HEK293 (cell line): ENCODE data around the gene DSP.
A peak's percentile ranks its signal among the peaks of the same experiment; 100 is the strongest.

Experiments used
- CTCF ChIA-PET: fragments of 350-600 bp; formaldehyde crosslinking; extraction: SDS; loops from one replicate; lab custom pipeline; 2021; ENCODE audit warnings: antibody characterized with exemption; lab: Yijun Ruan, JAX
- POLR2A ChIA-PET: fragments of 300-600 bp; formaldehyde crosslinking; extraction: SDS; loops from one replicate; lab custom pipeline; 2020; ENCODE audit warnings: antibody characterized with exemption, inconsistent platforms; lab: Yijun Ruan, JAX
- H3K27ac ChIP-seq: fragments of 200-500 bp; sonication (Bioruptor generic); 2 replicates; pipeline ENCODE4 v1.5.1; 2014; ENCODE audit warnings: low read depth, low read length, control low read depth, inconsistent platforms; ENCODE audit errors: extremely low read depth
- H3K36me3 ChIP-seq, 2 experiments: fragments of 200-500 bp in 1 of 2; sonication (Bioruptor generic) in 1 of 2; 1 replicate in 1 of 2; 2 replicates in 1 of 2; pipeline ENCODE4 v1.5.1; 2014 to 2017; ENCODE audit warnings: inconsistent platforms in 2 of 2, low read length in 2 of 2; ENCODE audit not compliant: control insufficient read depth in 2 of 2, insufficient read depth in 1 of 2
- H3K4me1 ChIP-seq: fragments of 200-500 bp; sonication (Bioruptor generic); 2 replicates; pipeline ENCODE4 v1.5.1; 2014; ENCODE audit warnings: mild to moderate bottlenecking, low read length, inconsistent platforms; ENCODE audit not compliant: control insufficient read depth, insufficient read depth
- H3K4me3 ChIP-seq: 2 replicates; pipeline ENCODE4 v1.5.1; 2011; ENCODE audit warnings: low read depth, mild to moderate bottlenecking, control low read depth, low read length, moderate library complexity
- H3K9me3 ChIP-seq: fragments of 200-500 bp; sonication (Bioruptor generic); 2 replicates; pipeline ENCODE4 v1.5.1; 2014; ENCODE audit warnings: low read depth, low read length, inconsistent platforms; ENCODE audit not compliant: control insufficient read depth, insufficient read depth
- KLF1 ChIP-seq: fragments of 450-650 bp; formaldehyde crosslinking; IDR thresholded peaks from 2 replicates; pipeline ENCODE4 v1.5.1; 2016; ENCODE audit warnings: missing biosample characterization, missing genetic modification characterization
- PRDM1 ChIP-seq: fragments of 450-650 bp; formaldehyde crosslinking; IDR thresholded peaks from 2 replicates; pipeline ENCODE4; 2016; ENCODE audit warnings: missing biosample characterization, missing genetic modification characterization
- PRDM4 ChIP-seq: fragments of 450-650 bp; formaldehyde crosslinking; IDR thresholded peaks from 2 replicates; pipeline ENCODE4 v1.5.1; 2017; ENCODE audit warnings: missing biosample characterization, missing genetic modification characterization
- SP7 ChIP-seq: fragments of 450-650 bp; formaldehyde crosslinking; IDR thresholded peaks from 2 replicates; pipeline ENCODE4 v1.5.1; 2016; ENCODE audit warnings: missing biosample characterization, missing genetic modification characterization
- WT1 ChIP-seq: fragments of 450-650 bp; formaldehyde crosslinking; IDR thresholded peaks from 2 replicates; pipeline ENCODE4 v1.5.1; 2016; ENCODE audit warnings: missing biosample characterization, missing genetic modification characterization
- ZBTB17 ChIP-seq: fragments of 450-650 bp; formaldehyde crosslinking; IDR thresholded peaks from 2 replicates; pipeline ENCODE4 v1.5.1; 2016; ENCODE audit warnings: missing biosample characterization, missing genetic modification characterization
- ZEB2 ChIP-seq: fragments of 450-650 bp; formaldehyde crosslinking; IDR thresholded peaks from 2 replicates; pipeline ENCODE4 v1.5.1; 2016; ENCODE audit warnings: missing biosample characterization, missing genetic modification characterization
- ZNF214 ChIP-seq: fragments of 450-650 bp; formaldehyde crosslinking; IDR thresholded peaks from 2 replicates; pipeline ENCODE4 v1.5.1; 2017; ENCODE audit warnings: missing biosample characterization, mild to moderate bottlenecking, missing genetic modification characterization, borderline replicate concordance
- ZNF335 ChIP-seq: fragments of 450-650 bp; formaldehyde crosslinking; conservative IDR thresholded peaks from 2 replicates; pipeline ENCODE4 v1.5.1; 2016; ENCODE audit warnings: missing biosample characterization, missing genetic modification characterization
- ZNF366 ChIP-seq: fragments of 450-650 bp; formaldehyde crosslinking; conservative IDR thresholded peaks from 2 replicates; pipeline ENCODE4 v1.5.1; 2016; ENCODE audit warnings: missing biosample characterization, missing genetic modification characterization
- ZNF549 ChIP-seq: fragments of 450-650 bp; IDR thresholded peaks from 2 replicates; pipeline ENCODE4 v1.5.1; 2018; ENCODE audit warnings: missing biosample characterization, missing genetic modification characterization, mild to moderate bottlenecking, inconsistent platforms, moderate library complexity
- ZNF585B ChIP-seq: fragments of 450-650 bp; formaldehyde crosslinking; IDR thresholded peaks from 2 replicates; pipeline ENCODE4 v1.5.1; 2016; ENCODE audit warnings: missing biosample characterization, missing genetic modification characterization
- ZNF596 ChIP-seq: fragments of 450-650 bp; IDR thresholded peaks from 2 replicates; pipeline ENCODE4 v1.5.0; 2018; ENCODE audit warnings: missing biosample characterization, mild to moderate bottlenecking, missing genetic modification characterization, moderate library complexity
- ZNF600 ChIP-seq: fragments of 450-650 bp; formaldehyde crosslinking; IDR thresholded peaks from 2 replicates; pipeline ENCODE4 v1.5.1; 2016; ENCODE audit warnings: missing biosample characterization, missing genetic modification characterization
- ZNF629 ChIP-seq: fragments of 450-650 bp; formaldehyde crosslinking; IDR thresholded peaks from 2 replicates; pipeline ENCODE4 v1.5.1; 2017; ENCODE audit warnings: missing biosample characterization, missing genetic modification characterization
- ZNF843 ChIP-seq: fragments of 450-650 bp; formaldehyde crosslinking; IDR thresholded peaks from 2 replicates; pipeline ENCODE4 v1.5.1; 2016; ENCODE audit warnings: missing biosample characterization, missing genetic modification characterization
- ZXDB ChIP-seq: fragments of 450-650 bp; formaldehyde crosslinking; IDR thresholded peaks from 2 replicates; pipeline ENCODE4 v1.5.1; 2016; ENCODE audit warnings: missing biosample characterization, missing genetic modification characterization
- TF ChIP-seq, protein P1 (sequence below): fragments of 450-650 bp; formaldehyde crosslinking; IDR thresholded peaks from 2 replicates; pipeline ENCODE4 v1.5.1; 2017; ENCODE audit warnings: missing biosample characterization, missing genetic modification characterization
- TF ChIP-seq, protein P2 (sequence below): fragments of 450-650 bp; formaldehyde crosslinking; IDR thresholded peaks from 2 replicates; pipeline ENCODE4 v1.5.1; 2016; ENCODE audit warnings: missing biosample characterization, missing genetic modification characterization, low read depth
- TF ChIP-seq, protein P3 (sequence below): fragments of 450-650 bp; formaldehyde crosslinking; optimal IDR thresholded peaks from 2 replicates; pipeline ENCODE3; 2016; ENCODE audit warnings: missing biosample characterization, mild to moderate bottlenecking, missing genetic modification characterization
- TF ChIP-seq, protein P4 (sequence below): fragments of 450-650 bp; formaldehyde crosslinking; IDR thresholded peaks from 2 replicates; pipeline ENCODE4 v1.5.1; 2016; ENCODE audit warnings: missing biosample characterization, missing genetic modification characterization

Gene DSP

GRCh38 chr6:7587631-7588100 is 46.2 kb downstream of the DSP start:
- Histone ChIP-seq H3K4me1 (peaks cover 11% of the 10 kb centered on the region; the same call in 1 of the 2 replicates), H3K4me3 (no peak overlapping the region), H3K27ac (0 out of 2 replicates have a peak overlapping the region, but pooled peaks have one; percentile 3), H3K9me3 (no peaks in the 10 kb centered on the region), H3K36me3 (peaks cover 3 to 29% of the 10 kb centered on the region in 2 experiments)
- POLR2A ChIA-PET, result interaction anchor here (0.7 to 1.0 kb wide), 2 partner anchors 8 to 198 kb away, joined by 3 to 4 read pairs; partner anchors contain the start of genes CAGE1 and RIOK1
- TF ChIP-seq WT1 (tag by site-specific recombination) (peak; percentile 33; the same call in 1 of the 2 replicates), ZBTB17 (tag by site-specific recombination) (peak; percentile 63), ZNF596 (no peak), ZNF214 (peak; percentile 95), PRDM4 (peak; percentile 64; the same call in 1 of the 2 replicates), ZNF549 (no peak), ZEB2 (peak; percentile 24; the same call in 1 of the 2 replicates), ZNF335 (0 out of 2 replicates have a peak, but pooled peaks have one; percentile 12), ZNF585B (tag by site-specific recombination) (no peak), ZNF600 (tag by site-specific recombination) (peak; percentile 90), ZXDB (no peak), ZNF629 (peak; percentile 41; the same call in 1 of the 2 replicates), ZNF843 (tag by site-specific recombination) (no peak), SP7 (tag by site-specific recombination) (peak; percentile 77), KLF1 (tag by site-specific recombination) (peak; percentile 57; the same call in 1 of the 2 replicates), ZNF366 (tag by site-specific recombination) (0 out of 2 replicates have a peak, but pooled peaks have one; percentile 23), PRDM1 (tag by site-specific recombination) (peak; percentile 21; the same call in 1 of the 2 replicates)
- TF ChIP-seq, protein P1, sequence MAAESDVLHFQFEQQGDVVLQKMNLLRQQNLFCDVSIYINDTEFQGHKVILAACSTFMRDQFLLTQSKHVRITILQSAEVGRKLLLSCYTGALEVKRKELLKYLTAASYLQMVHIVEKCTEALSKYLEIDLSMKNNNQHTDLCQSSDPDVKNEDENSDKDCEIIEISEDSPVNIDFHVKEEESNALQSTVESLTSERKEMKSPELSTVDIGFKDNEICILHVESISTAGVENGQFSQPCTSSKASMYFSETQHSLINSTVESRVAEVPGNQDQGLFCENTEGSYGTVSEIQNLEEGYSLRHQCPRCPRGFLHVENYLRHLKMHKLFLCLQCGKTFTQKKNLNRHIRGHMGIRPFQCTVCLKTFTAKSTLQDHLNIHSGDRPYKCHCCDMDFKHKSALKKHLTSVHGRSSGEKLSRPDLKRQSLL (tag by site-specific recombination), result peak; percentile 84
- TF ChIP-seq, protein P2, sequence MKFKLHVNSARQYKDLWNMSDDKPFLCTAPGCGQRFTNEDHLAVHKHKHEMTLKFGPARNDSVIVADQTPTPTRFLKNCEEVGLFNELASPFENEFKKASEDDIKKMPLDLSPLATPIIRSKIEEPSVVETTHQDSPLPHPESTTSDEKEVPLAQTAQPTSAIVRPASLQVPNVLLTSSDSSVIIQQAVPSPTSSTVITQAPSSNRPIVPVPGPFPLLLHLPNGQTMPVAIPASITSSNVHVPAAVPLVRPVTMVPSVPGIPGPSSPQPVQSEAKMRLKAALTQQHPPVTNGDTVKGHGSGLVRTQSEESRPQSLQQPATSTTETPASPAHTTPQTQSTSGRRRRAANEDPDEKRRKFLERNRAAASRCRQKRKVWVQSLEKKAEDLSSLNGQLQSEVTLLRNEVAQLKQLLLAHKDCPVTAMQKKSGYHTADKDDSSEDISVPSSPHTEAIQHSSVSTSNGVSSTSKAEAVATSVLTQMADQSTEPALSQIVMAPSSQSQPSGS (tag by site-specific recombination), result 0 out of 2 replicates have a peak, but pooled peaks have one; percentile 12
- TF ChIP-seq, protein P3, sequence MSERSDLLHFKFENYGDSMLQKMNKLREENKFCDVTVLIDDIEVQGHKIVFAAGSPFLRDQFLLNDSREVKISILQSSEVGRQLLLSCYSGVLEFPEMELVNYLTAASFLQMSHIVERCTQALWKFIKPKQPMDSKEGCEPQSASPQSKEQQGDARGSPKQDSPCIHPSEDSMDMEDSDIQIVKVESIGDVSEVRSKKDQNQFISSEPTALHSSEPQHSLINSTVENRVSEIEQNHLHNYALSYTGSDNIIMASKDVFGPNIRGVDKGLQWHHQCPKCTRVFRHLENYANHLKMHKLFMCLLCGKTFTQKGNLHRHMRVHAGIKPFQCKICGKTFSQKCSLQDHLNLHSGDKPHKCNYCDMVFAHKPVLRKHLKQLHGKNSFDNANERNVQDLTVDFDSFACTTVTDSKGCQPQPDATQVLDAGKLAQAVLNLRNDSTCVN (tag by site-specific recombination), result no peak
- TF ChIP-seq, protein P4, sequence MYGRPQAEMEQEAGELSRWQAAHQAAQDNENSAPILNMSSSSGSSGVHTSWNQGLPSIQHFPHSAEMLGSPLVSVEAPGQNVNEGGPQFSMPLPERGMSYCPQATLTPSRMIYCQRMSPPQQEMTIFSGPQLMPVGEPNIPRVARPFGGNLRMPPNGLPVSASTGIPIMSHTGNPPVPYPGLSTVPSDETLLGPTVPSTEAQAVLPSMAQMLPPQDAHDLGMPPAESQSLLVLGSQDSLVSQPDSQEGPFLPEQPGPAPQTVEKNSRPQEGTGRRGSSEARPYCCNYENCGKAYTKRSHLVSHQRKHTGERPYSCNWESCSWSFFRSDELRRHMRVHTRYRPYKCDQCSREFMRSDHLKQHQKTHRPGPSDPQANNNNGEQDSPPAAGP (tag by site-specific recombination), result peak; percentile 63
- CTCF ChIA-PET, result interaction anchor here (0.6 to 1.6 kb wide), 4 partner anchors 8 to 344 kb away, joined by 3 to 6 read pairs (median 4); no protein-coding TSS in a partner anchor
